PC-3 (cell line): ENCODE measurements around the gene GCC1.

Experiments used
- EZH2 ChIP-seq: fragments of 300-600 bp; sonication (generic); IDR thresholded peaks from one replicate; pipeline ENCODE4 v1.6.1; 2017; ENCODE audit warnings: antibody characterized with exemption, mild to moderate bottlenecking, low read length; ENCODE audit not compliant: unreplicated experiment
- EZH2phosphoT487 ChIP-seq: fragments of 300-600 bp; sonication (generic); IDR thresholded peaks from 2 replicates; pipeline ENCODE4 v1.6.1; 2018; ENCODE audit warnings: mild to moderate bottlenecking, antibody characterized with exemption, low read length, borderline replicate concordance

DNA sequence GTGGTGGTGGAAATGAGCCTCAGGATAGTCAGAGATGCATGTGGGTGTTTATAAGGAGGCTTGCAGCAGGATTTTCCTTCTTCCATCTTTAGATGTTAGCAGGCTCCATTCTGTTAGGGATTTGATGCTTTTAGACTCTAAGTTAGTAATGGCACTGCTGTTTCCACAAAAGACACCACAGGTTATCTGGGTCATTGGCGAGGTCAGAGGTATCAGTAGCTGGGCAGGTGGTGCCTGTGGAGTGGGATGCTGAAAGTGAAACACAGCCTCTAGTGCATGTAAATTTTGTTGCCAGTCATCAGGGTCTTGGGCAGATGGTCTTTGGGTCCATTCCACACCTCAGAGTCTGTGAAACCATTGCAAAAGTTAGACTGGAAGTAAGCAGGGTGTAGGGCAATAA lies 33.4 kb upstream of the GCC1 start:
- no peak for TF ChIP-seq EZH2
- no peak for TF ChIP-seq EZH2phosphoT487
